OCI-LY1 (cell line): ENCODE results near the gene NR6A1.

Source experiments
- H2AFZ ChIP-seq: fragments of 200-600 bp; sonication (generic), shearing (Covaris generic); 2 replicates; pipeline ENCODE4 v1.6.0; 2014; ENCODE audit warnings: antibody characterized with exemption, mild to moderate bottlenecking, low read length
- H3F3A ChIP-seq: fragments of 200-600 bp; sonication (generic), shearing (Covaris generic); 2 replicates; pipeline ENCODE4 v1.6.0; 2014; ENCODE audit warnings: mild to moderate bottlenecking, antibody characterized with exemption, low read length, moderate library complexity; ENCODE audit not compliant: insufficient read depth
- H3K27ac ChIP-seq: fragments of 200-600 bp; sonication (generic); 2 replicates; pipeline ENCODE4 v1.5.1; 2014; ENCODE audit warnings: low read length, mixed run types, mild to moderate bottlenecking, low read depth; ENCODE audit not compliant: poor library complexity, severe bottlenecking
- H3K27me3 ChIP-seq: fragments of 200-600 bp; sonication (generic); 2 replicates; pipeline ENCODE4 v1.6.0; 2014; ENCODE audit warnings: antibody characterized with exemption, mild to moderate bottlenecking, low read length, moderate library complexity; ENCODE audit not compliant: insufficient read depth
- H3K36me3 ChIP-seq: fragments of 200-600 bp; sonication (generic); 2 replicates; pipeline ENCODE4 v1.6.1; 2014; ENCODE audit warnings: mild to moderate bottlenecking, antibody characterized with exemption, low read length, moderate library complexity, mixed read lengths; ENCODE audit not compliant: insufficient read depth
- H3K4me1 ChIP-seq: fragments of 200-600 bp; sonication (generic); 2 replicates; pipeline ENCODE4 v1.5.1; 2014; ENCODE audit warnings: mild to moderate bottlenecking, low read length, moderate library complexity; ENCODE audit not compliant: insufficient read depth, severe bottlenecking
- H3K4me2 ChIP-seq: fragments of 200-600 bp; sonication (generic), shearing (Covaris generic); 2 replicates; pipeline ENCODE4 v1.6.1; 2014; ENCODE audit warnings: low read length
- H3K4me3 ChIP-seq: fragments of 200-600 bp; sonication (generic); 2 replicates; pipeline ENCODE4 v1.5.1; 2014; ENCODE audit warnings: low read length, low read depth, mild to moderate bottlenecking, mixed read lengths; ENCODE audit not compliant: poor library complexity, severe bottlenecking
- H3K79me2 ChIP-seq: fragments of 200-600 bp; shearing (Covaris generic); 2 replicates; pipeline ENCODE4 v1.6.1; 2016; ENCODE audit warnings: mixed run types, low read length, mixed read lengths; ENCODE audit not compliant: insufficient read depth
- H3K9ac ChIP-seq: fragments of 200-600 bp; sonication (generic), shearing (Covaris generic); 2 replicates; pipeline ENCODE4 v1.6.1; 2014; ENCODE audit warnings: mild to moderate bottlenecking, low read length, mixed read lengths
- H3K9me2 ChIP-seq: fragments of 200-600 bp; sonication (generic), shearing (Covaris generic); 2 replicates; pipeline ENCODE4 v1.6.1; 2014; ENCODE audit warnings: low read depth, mild to moderate bottlenecking, low read length, mixed read lengths
- H3K9me3 ChIP-seq: fragments of 200-600 bp; shearing (Covaris generic); 2 replicates; pipeline ENCODE4 v1.6.1; 2014; ENCODE audit warnings: low read length, mixed read lengths
- H4K20me1 ChIP-seq: fragments of 200-600 bp; sonication (generic), shearing (Covaris generic); 2 replicates; pipeline ENCODE4 v1.6.0; 2016; ENCODE audit warnings: mild to moderate bottlenecking, low read length; ENCODE audit not compliant: insufficient read depth
- CTCF ChIP-seq: fragments of 200-600 bp; sonication (generic), shearing (Covaris generic); IDR thresholded peaks from 2 replicates; pipeline ENCODE4 v1.5.1; 2017; ENCODE audit warnings: mild to moderate bottlenecking, antibody characterized with exemption, low read length, moderate library complexity, mixed read lengths
- EZH2 ChIP-seq: fragments of 200-600 bp; sonication (generic), shearing (Covaris generic); IDR thresholded peaks from 2 replicates; pipeline ENCODE4 v1.8.0; 2017; ENCODE audit warnings: borderline replicate concordance, mixed run types, mild to moderate bottlenecking, antibody characterized with exemption, low read length, moderate library complexity, mixed read lengths

NR6A1 gene

GRCh38 chr9:124815601-124816000, 44.5 kb upstream of the NR6A1 start:
- Histone ChIP-seq H3K4me1 (peaks cover 14% of the 10 kb centered on the region), H4K20me1 (no peaks in the 10 kb centered on the region), H3K4me3 (no peak overlapping the region), H2AFZ (no peak overlapping the region), H3K27ac (no peak overlapping the region), H3K9me3 (no peaks in the 10 kb centered on the region), H3K9me2 (no peaks in the 10 kb centered on the region), H3F3A (no peaks in the 10 kb centered on the region), H3K36me3 (no peaks in the 10 kb centered on the region), H3K27me3 (no peaks in the 10 kb centered on the region), H3K4me2 (no peak overlapping the region), H3K9ac (no peak overlapping the region), H3K79me2 (no peaks in the 10 kb centered on the region)
- TF ChIP-seq CTCF, result no peak
- TF ChIP-seq EZH2, result no peak

GRCh38 chr9:124814164-124814535, 43.0 kb upstream of the NR6A1 start:
- Histone ChIP-seq H3K4me3 (no peak overlapping the region), H3K9me2 (no peaks in the 10 kb centered on the region), H3K9me3 (no peaks in the 10 kb centered on the region), H4K20me1 (no peaks in the 10 kb centered on the region), H3K27ac (no peak overlapping the region), H2AFZ (no peak overlapping the region), H3K4me1 (peaks cover 11% of the 10 kb centered on the region), H3K36me3 (0 out of 2 replicates have a peak, but pooled peaks cover 3% of the 10 kb centered on the region), H3K4me2 (no peak overlapping the region), H3F3A (no peaks in the 10 kb centered on the region), H3K27me3 (no peaks in the 10 kb centered on the region), H3K79me2 (no peaks in the 10 kb centered on the region), H3K9ac (no peak overlapping the region)
- TF ChIP-seq CTCF, result no peak
- no peak for TF ChIP-seq EZH2

- no peaks in the 10 kb centered on the region for H3F3A ChIP-seq
- H4K20me1 ChIP-seq, result no peaks in the 10 kb centered on the region
- no peaks in the 10 kb centered on the region for H3K79me2 ChIP-seq
- H3K27ac ChIP-seq, result no peak overlapping the region
- H3K4me3 ChIP-seq, result no peak overlapping the region
- 0 out of 2 replicates have a peak, but pooled peaks cover 3% of the 10 kb centered on the region for H3K36me3 ChIP-seq
- peaks cover 6% of the 10 kb centered on the region for H3K4me1 ChIP-seq
- H3K9me3 ChIP-seq, result no peaks in the 10 kb centered on the region
- H3K9me2 ChIP-seq, result no peaks in the 10 kb centered on the region
- H3K27me3 ChIP-seq, result no peaks in the 10 kb centered on the region
- H3K9ac ChIP-seq, result no peak overlapping the region
- no peak overlapping the region for H3K4me2 ChIP-seq
- TF ChIP-seq CTCF (no peak), EZH2 (no peak)
- H2AFZ ChIP-seq, result no peak overlapping the region
These were observed 42.5 kb upstream of the NR6A1 start for GRCh38 chr9:124813501-124814163.
